K562 (cell line): ENCODE measurements around the gene TMEM245. TPM values are rescaled to one million over a fixed set of nuclear protein-coding genes. Genes with fewer than 3 reads are reported as not detected.

Experiments used
- ATAC-seq: fragments of 200-7000 bp; cut with Tn5 transposase; 3 replicates; pipeline ENCODE4 v1.9.1; 2020; ENCODE audit warnings: moderate library complexity
- BruUV-seq: library from RNA; stranded (reverse); fragments of 400-500 nt; replicated peaks from 2 replicates; lab custom pipeline; 2021; lab: Mats Ljungman, UMichigan
- CTCF ChIA-PET: fragments of 300-600 bp; formaldehyde crosslinking; extraction: SDS; loops from one replicate; lab custom pipeline; 2021; ENCODE audit warnings: low intra/inter-chr PET ratio; lab: Yijun Ruan, JAX
- POLR2A ChIA-PET: fragments of 300-600, 350-650 bp; sonication (Branson Sonifier 250); formaldehyde crosslinking; extraction: SDS; loops from one replicate; lab custom pipeline; 2021; ENCODE audit warnings: antibody characterized with exemption, inconsistent platforms; lab: Yijun Ruan, JAX
- DNase-seq, 4 experiments: peaks; one replicate each; pipeline versions ENCODE4 v3.0.0 to v3.0.0-alpha.2; 2011 to 2018; ENCODE audit warnings: low spot score in 3 of 4, mixed read lengths in 3 of 4; ENCODE audit errors: extremely low read depth in 1 of 4
- FAIRE-seq: peaks from 2 replicates; lab custom pipeline; 2011; peaks lifted over from hg19 to GRCh38; lab: Jason Lieb, UNC
- H2AFZ ChIP-seq: 2 replicates; pipeline ENCODE4 v1.6.0; 2011; ENCODE audit warnings: low read depth, low read length, control low read depth, inconsistent platforms
- H3K27ac ChIP-seq: fragments of 200-600 bp; 3 replicates; pipeline ENCODE4 v1.8.0; 2011; ENCODE audit warnings: low read depth, mild to moderate bottlenecking, control low read depth, inconsistent platforms, low read length, moderate library complexity, mixed read lengths; ENCODE audit errors: extremely low read depth
- H3K27me3 ChIP-seq, 2 experiments: fragments of 300-600 bp in 1 of 2; 2 replicates in 1 of 2; 3 replicates in 1 of 2; pipeline versions ENCODE4 v1.6.0 to v1.8.0; 2011; ENCODE audit warnings: inconsistent platforms in 2 of 2, low read length in 2 of 2, mild to moderate bottlenecking in 1 of 2, mixed read lengths in 1 of 2, moderate library complexity in 1 of 2; ENCODE audit not compliant: control insufficient read depth in 2 of 2, insufficient read depth in 2 of 2
- H3K36me3 ChIP-seq: fragments of 300-600 bp; 3 replicates; pipeline ENCODE4 v1.8.0; 2011; ENCODE audit warnings: mild to moderate bottlenecking, low read length, inconsistent platforms; ENCODE audit not compliant: control insufficient read depth, insufficient read depth
- H3K4me1 ChIP-seq, 2 experiments: fragments of 200-600 bp in 1 of 2; replicated peaks in 1 of 2; 2 replicates in 1 of 2; 3 replicates in 1 of 2; pipeline versions ENCODE4 v1.5.1 to v1.8.0; 2011; ENCODE audit warnings: inconsistent platforms in 2 of 2, low read length in 2 of 2, mild to moderate bottlenecking in 1 of 2, mixed read lengths in 1 of 2, moderate library complexity in 1 of 2; ENCODE audit not compliant: control insufficient read depth in 2 of 2, insufficient read depth in 2 of 2
- H3K4me2 ChIP-seq: 2 replicates; pipeline ENCODE4 v1.6.1; 2011; ENCODE audit warnings: low read length, control low read depth, inconsistent platforms, mixed read lengths; ENCODE audit not compliant: insufficient read depth
- H3K4me3 ChIP-seq: fragments of 200-600 bp; sonication (generic), shearing (Covaris generic); 2 replicates; pipeline ENCODE4 v1.5.1; 2016; ENCODE audit warnings: control low read depth, inconsistent platforms
- H3K79me2 ChIP-seq: fragments of 200-600 bp; 3 replicates; pipeline ENCODE4 v1.8.0; 2011; ENCODE audit warnings: low read length, inconsistent platforms; ENCODE audit not compliant: control insufficient read depth, insufficient read depth
- H3K9ac ChIP-seq, 2 experiments: 2 replicates each; pipeline versions ENCODE4 v1.6.0 to v1.6.1; 2011; ENCODE audit warnings: low read depth in 2 of 2, low read length in 2 of 2, control low read depth in 1 of 2, inconsistent platforms in 1 of 2, mild to moderate bottlenecking in 1 of 2, mixed read lengths in 1 of 2; ENCODE audit not compliant: insufficient read depth in 1 of 2
- H3K9me1 ChIP-seq: one replicate; pipeline ENCODE4 v1.6.0; 2011; ENCODE audit warnings: inconsistent platforms, mild to moderate bottlenecking, low read length, moderate library complexity; ENCODE audit not compliant: control insufficient read depth, insufficient read depth
- H3K9me3 ChIP-seq: replicated peaks from 2 replicates; pipeline ENCODE4 v1.5.1; 2011; ENCODE audit warnings: low read depth, low read length, inconsistent platforms; ENCODE audit not compliant: control insufficient read depth, insufficient read depth
- H4K20me1 ChIP-seq: replicated peaks from 2 replicates; pipeline ENCODE4 v1.6.1; 2011; ENCODE audit warnings: low read length, inconsistent platforms, mixed read lengths; ENCODE audit not compliant: control insufficient read depth, insufficient read depth
- FOXJ3 ChIP-seq: sonication (generic); formaldehyde crosslinking; IDR thresholded peaks from 2 replicates; pipeline ENCODE4 v1.4.0; 2020; ENCODE audit warnings: mild to moderate bottlenecking, missing genetic modification reagents
- MTA2 ChIP-seq: fragments of 450-650 bp; IDR thresholded peaks from 2 replicates; pipeline ENCODE4 v1.6.1; 2016; ENCODE audit warnings: low read depth
- NFIC ChIP-seq: fragments of 450-650 bp; IDR thresholded peaks from 2 replicates; pipeline ENCODE4 v1.6.1; 2017; ENCODE audit warnings: mild to moderate bottlenecking, inconsistent platforms
- NFIX ChIP-seq: fragments of 250-450 bp; sonication (Bioruptor Pico); IDR thresholded peaks from 2 replicates; pipeline ENCODE4 v1.4.0; 2020; ENCODE audit warnings: low read depth, mild to moderate bottlenecking, moderate library complexity
- PCBP2 ChIP-seq: fragments of 200-400 bp; formaldehyde crosslinking; IDR thresholded peaks from 2 replicates; pipeline ENCODE4 v1.6.1; 2018; ENCODE audit warnings: low read length, low read depth, mild to moderate bottlenecking, moderate library complexity; ENCODE audit not compliant: poor library complexity, severe bottlenecking
- RAD51 ChIP-seq: fragments of 450-650 bp; IDR thresholded peaks from 2 replicates; pipeline ENCODE4 v1.7.1; 2016; ENCODE audit warnings: low read depth, mild to moderate bottlenecking, borderline replicate concordance
- RBM15 ChIP-seq: fragments of 200-400 bp; formaldehyde crosslinking; IDR thresholded peaks from 2 replicates; pipeline ENCODE4 v1.6.1; 2018; ENCODE audit warnings: mild to moderate bottlenecking, low read length, moderate library complexity; ENCODE audit not compliant: insufficient read depth
- RHOXF2B ChIP-seq: fragments of 250-450 bp; sonication (Bioruptor Pico); conservative IDR thresholded peaks from 2 replicates; pipeline ENCODE4 v1.5.1; 2021
- SMARCA4 ChIP-seq: fragments of 450-650 bp; IDR thresholded peaks from 2 replicates; pipeline ENCODE4 v1.6.1; 2016
- ZKSCAN3 ChIP-seq: fragments of 250-450 bp; sonication (Bioruptor Pico); IDR thresholded peaks from 2 replicates; pipeline ENCODE4 v1.4.0; 2020
- ZNF174 ChIP-seq: fragments of 250-450 bp; sonication (Bioruptor Pico); IDR thresholded peaks from 2 replicates; pipeline ENCODE4 v1.4.0; 2020; ENCODE audit warnings: mild to moderate bottlenecking
- ZNF175 ChIP-seq: fragments of 200-800 bp; sonication (Bioruptor generic); IDR thresholded peaks from 2 replicates; pipeline ENCODE4 v1.6.1; 2016; ENCODE audit warnings: low read depth, mild to moderate bottlenecking, missing genetic modification characterization, missing compliant biosample characterization
- ZNF583 ChIP-seq: fragments of 250-450 bp; sonication (Bioruptor Pico); IDR thresholded peaks from 2 replicates; pipeline ENCODE4 v1.4.0; 2020
- ZNF589 ChIP-seq: fragments of 200-800 bp; sonication (Bioruptor generic); IDR thresholded peaks from 2 replicates; pipeline ENCODE4 v1.6.1; 2016; ENCODE audit warnings: low read depth, missing genetic modification characterization, missing compliant biosample characterization
- ZNF717 ChIP-seq: fragments of 250-450 bp; sonication (Bioruptor Pico); IDR thresholded peaks from 2 replicates; pipeline ENCODE4 v1.5.0; 2021
- ZZZ3 ChIP-seq: fragments of 450-650 bp; IDR thresholded peaks from 2 replicates; pipeline ENCODE4 v1.6.1; 2016; ENCODE audit warnings: antibody characterized with exemption, mild to moderate bottlenecking, moderate library complexity
- WGBS: fragments of 100-300 bp; shearing (Covaris generic); methylation state at CpG from one replicate; pipeline ENCODE4 v1.1.6; 2016; ENCODE audit warnings: low coverage, mixed read lengths; ENCODE audit not compliant: insufficient coverage; ENCODE audit errors: missing lambda C conversion rate; 5-methylcytosine and 5-hydroxymethylcytosine counted together
- in situ Hi-C: fragments of 300-500 bp; cut with MboI; formaldehyde crosslinking; loops from 4 replicates; pipeline ENCODE4 v1.15.0; 2018; ENCODE audit warnings: inconsistent platforms, mixed read lengths
- intact Hi-C: fragments of 100-400 bp; cut with micrococcal nuclease; formaldehyde crosslinking; loops from 2 replicates; pipeline ENCODE4 v1.14.2; 2022
- polyA plus RNA-seq, 8 experiments: library from polyadenylated mRNA; depleted of rRNA in 4 of 8; stranded (reverse) in 5 of 8; unstranded in 3 of 8; fragments of >200 nt; fragmentation: Nextera tagmentation in 2 of 8; fragmentation: Illumina TruSeq in 1 of 8; extraction: Ambion mirVana in 2 of 8; extraction: Trizol in 1 of 8; gene quantifications; 2 replicates each; pipeline versions ENCODE4 v1.2.1 to v1.2.3, GENCODE V29; 2011 to 2014; ENCODE audit warnings: inconsistent platforms in 1 of 8, missing spikeins in 1 of 8
- total RNA-seq, 7 experiments: library from RNA; depleted of rRNA in 6 of 7; stranded (reverse); fragments of >200 nt in 6 of 7; fragmentation: Illumina TruSeq in 2 of 7; extraction: Trizol in 2 of 7; gene quantifications; 2 replicates each; pipeline versions ENCODE4 v1.2.1 to v1.2.3, GENCODE V29; 2011 to 2021; ENCODE audit warnings: low replicate concordance in 1 of 7

The TMEM245 gene
- total and polyA plus RNA-seq, 9 of the 15 experiments (the other 6 are each of a cell fraction or from before 2014, with no cell fraction given): 8.5 to 43.2 (median 24.3) TPM

DNA sequence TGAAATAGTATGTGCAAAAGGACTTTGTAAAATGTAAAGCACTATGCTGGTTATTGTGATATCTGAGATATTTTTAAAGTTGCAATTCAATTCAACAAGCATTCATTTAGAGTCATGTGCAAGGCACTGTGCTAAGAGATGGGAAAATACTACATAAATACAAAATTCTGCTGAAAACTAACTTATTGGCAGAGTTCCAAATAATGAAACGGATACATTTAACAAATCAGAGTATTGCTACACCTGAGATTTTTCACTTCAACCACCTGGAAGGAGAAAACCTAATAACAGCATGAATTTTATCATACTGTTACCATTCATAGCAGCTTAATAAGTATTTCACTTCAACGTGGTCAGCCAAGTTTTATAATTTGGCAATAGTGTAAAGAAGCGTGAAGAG, 100.3 kb downstream of the TMEM245 start:
- Histone ChIP-seq H2AFZ (no peak overlapping the region), H3K4me1 (peaks cover 0 to 5% of the 10 kb centered on the region in 2 experiments; a peak in 2 of 5 replicates), H4K20me1 (no peaks in the 10 kb centered on the region), H3K9me1 (no peaks in the 10 kb centered on the region), H3K79me2 (no peaks in the 10 kb centered on the region), H3K4me2 (no peak overlapping the region), H3K27me3 (no peaks in the 10 kb centered on the region), H3K36me3 (peaks cover 58% of the 10 kb centered on the region), H3K9ac (no peak overlapping the region), H3K4me3 (no peak overlapping the region), H3K9me3 (no peaks in the 10 kb centered on the region), H3K27ac (no peak overlapping the region)
- in situ Hi-C loops: no loop called here
- 84% methylated on average over 3 of the region's 3 CpGs for WGBS
- DNase-seq (no peak), ATAC-seq (no peak), FAIRE-seq (no peak)
- ChIA-PET POLR2A (interaction anchor here (1.1 kb wide), 1 partner anchor 9 kb away, joined by 3 read pairs; no protein-coding TSS in a partner anchor), CTCF (no interaction called here)
- TF ChIP-seq RAD51 (no peak), SMARCA4 (no peak), FOXJ3 (CRISPR knock-in tag) (no peak), ZZZ3 (no peak), NFIC (peak; percentile 84), NFIX (CRISPR knock-in tag) (peak; percentile 60; the same call in 1 of the 2 replicates)
- BruUV-seq: no TSS peak
- intact Hi-C loops: no loop called here

GRCh38 chr9:109017493-109017892, 102.3 kb downstream of the TMEM245 start:
- intact Hi-C loops: no loop called here
- Histone ChIP-seq H3K9ac (no peak overlapping the region; a peak in 1 of 4 replicates), H3K9me3 (no peaks in the 10 kb centered on the region), H4K20me1 (no peaks in the 10 kb centered on the region), H3K4me2 (no peak overlapping the region), H3K4me3 (no peak overlapping the region), H3K27ac (no peak overlapping the region), H2AFZ (no peak overlapping the region), H3K9me1 (no peaks in the 10 kb centered on the region), H3K36me3 (peaks cover 48% of the 10 kb centered on the region), H3K27me3 (no peaks in the 10 kb centered on the region), H3K4me1 (peaks cover 12% of the 10 kb centered on the region in 2 experiments; a peak in 4 of 5 replicates), H3K79me2 (peaks cover 7% of the 10 kb centered on the region)
- no TSS peak for BruUV-seq
- TF ChIP-seq ZNF717 (CRISPR knock-in tag): no peak
- no peak for TF ChIP-seq MTA2
- TF ChIP-seq ZKSCAN3: no peak
- TF ChIP-seq ZNF175 (CRISPR knock-in tag): no peak
- no peak for TF ChIP-seq ZNF589 (CRISPR knock-in tag)
- no peak for TF ChIP-seq RBM15
- no peak for TF ChIP-seq ZNF174 (CRISPR knock-in tag)
- no peak for TF ChIP-seq PCBP2
- no peak for TF ChIP-seq RHOXF2B (CRISPR knock-in tag)
- TF ChIP-seq ZNF583 (CRISPR knock-in tag): no peak
- POLR2A ChIA-PET: interaction anchor here (1.5 to 1.7 kb wide), 2 partner anchors 9 kb away, joined by 4 to 6 read pairs; no protein-coding TSS in a partner anchor
- CTCF ChIA-PET: no interaction called here
- ATAC-seq (no peak), DNase-seq (no peak), FAIRE-seq (no peak)
- in situ Hi-C loops: no loop called here
- WGBS: 78% methylated on average over 6 of the region's 6 CpGs
